Activated CD4-positive, alpha-beta memory T cell treated with anti-CD3 and anti-CD28 coated beads, Interleukin-2, amount 10 ng/mL, durations not matched to agents 7 days and 5 days (primary cell): ENCODE measurements around the gene RNF169. TPM values are rescaled to one million over a fixed set of nuclear protein-coding genes. Genes with fewer than 3 reads are reported as not detected.
"Not testable (repeated sequence)": the region's sequence is repeated elsewhere in the genome, so short reads cannot be mapped to it uniquely, and the experiment has no call there.

Experiments
- CTCF ChIA-PET: fragments of 350-600 bp; sonication (Branson Sonifier 250); formaldehyde crosslinking; loops from one replicate; lab custom pipeline; 2021; ENCODE audit warnings: antibody characterized with exemption, inconsistent platforms; lab: Charles Lee
- POLR2A ChIA-PET: fragments of 350-600 bp; sonication (Branson Sonifier 250); formaldehyde crosslinking; loops from one replicate; lab custom pipeline; 2021; ENCODE audit warnings: antibody characterized with exemption; lab: Charles Lee
- DNase-seq: peaks from one replicate; pipeline ENCODE4 v3.0.0-alpha.2; 2020
- H3K27ac Mint-ChIP-seq: one replicate; pipeline ENCODE4 v1.8.0; 2021; ENCODE audit warnings: mild to moderate bottlenecking, mixed read lengths
- H3K27me3 Mint-ChIP-seq: one replicate; pipeline ENCODE4 v1.8.0; 2021; ENCODE audit warnings: mixed read lengths
- H3K36me3 Mint-ChIP-seq: one replicate; pipeline ENCODE4 v1.8.0; 2021; ENCODE audit warnings: low read depth, mixed read lengths
- H3K4me1 Mint-ChIP-seq: one replicate; pipeline ENCODE4 v1.8.0; 2021; ENCODE audit warnings: mixed read lengths
- H3K4me3 Mint-ChIP-seq: one replicate; pipeline ENCODE4 v1.8.0; 2021; ENCODE audit warnings: mild to moderate bottlenecking, mixed read lengths
- H3K9me3 Mint-ChIP-seq: one replicate; pipeline ENCODE4 v1.8.0; 2021; ENCODE audit warnings: mixed read lengths
- total RNA-seq, 2 experiments: library from RNA; stranded (reverse); gene quantifications; one replicate each; pipeline ENCODE4 v1.2.3, GENCODE V29; 2021

The RNF169 gene
- total RNA-seq, 2 experiments from 2014 or later: 18.6 to 19.1 TPM

DNA sequence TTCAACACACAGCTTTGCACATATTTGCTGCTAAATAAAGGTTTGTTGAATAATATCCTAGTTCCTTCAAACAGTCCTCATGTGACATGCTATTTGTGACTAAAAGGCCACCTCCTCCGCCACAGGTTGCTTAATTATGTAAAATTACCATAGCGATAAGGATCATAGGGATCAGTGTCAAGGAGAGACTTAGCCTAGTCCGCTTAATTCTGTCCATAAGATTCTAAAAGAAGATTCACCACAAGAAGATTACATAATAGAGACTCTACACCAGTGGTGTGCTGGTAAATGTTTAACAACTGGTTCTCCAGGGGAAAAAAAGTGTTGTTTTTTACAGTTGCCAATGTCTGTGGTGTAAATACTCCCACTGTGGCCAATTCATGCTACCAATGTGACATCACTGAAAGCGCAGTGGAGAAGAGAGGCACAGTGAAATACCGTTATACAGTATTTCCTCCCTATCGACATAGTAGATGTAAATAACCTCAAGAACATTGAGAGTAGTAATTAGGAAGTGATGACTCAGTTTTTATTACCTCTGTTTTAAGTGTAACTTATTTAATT lies 13.2 kb upstream of the RNF169 start:
- Mint-ChIP-seq H3K9me3 (no peaks in the 10 kb centered on the region), H3K36me3 (no peaks in the 10 kb centered on the region), H3K4me3 (no peak overlapping the region), H3K4me1 (peaks cover 6% of the 10 kb centered on the region), H3K27me3 (peaks cover 59% of the 10 kb centered on the region), H3K27ac (no peak overlapping the region)
- no peak for DNase-seq
- ChIA-PET POLR2A (interaction anchor here (1.2 kb wide), 1 partner anchor 9 kb away, joined by 4 read pairs; no protein-coding TSS in a partner anchor), CTCF (interaction anchor here (2.1 kb wide), 1 partner anchor 10 kb away, joined by 8 read pairs; no protein-coding TSS in a partner anchor)

DNA sequence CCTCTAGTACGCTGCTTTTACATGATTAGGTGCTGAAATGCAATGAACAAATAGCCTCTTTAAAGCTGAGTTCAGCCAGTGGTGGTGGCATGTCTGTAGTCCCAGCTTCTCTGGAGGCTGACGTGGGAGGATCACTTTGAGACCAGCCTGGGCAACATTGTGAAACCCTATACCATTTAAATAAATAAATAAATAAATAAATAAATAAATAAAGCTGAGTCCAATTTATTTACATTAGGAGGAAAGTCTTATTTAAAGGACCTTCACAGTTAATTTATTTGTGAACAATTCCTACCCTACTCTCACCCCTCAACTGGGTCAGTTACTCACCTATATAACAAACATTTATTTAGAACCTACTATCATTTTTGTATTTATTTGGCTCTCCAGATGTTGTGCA lies 12.6 kb upstream of the RNF169 start:
- POLR2A ChIA-PET: interaction anchor here (1.2 kb wide), 1 partner anchor 10 kb away, joined by 4 read pairs; no protein-coding TSS in a partner anchor

DNA sequence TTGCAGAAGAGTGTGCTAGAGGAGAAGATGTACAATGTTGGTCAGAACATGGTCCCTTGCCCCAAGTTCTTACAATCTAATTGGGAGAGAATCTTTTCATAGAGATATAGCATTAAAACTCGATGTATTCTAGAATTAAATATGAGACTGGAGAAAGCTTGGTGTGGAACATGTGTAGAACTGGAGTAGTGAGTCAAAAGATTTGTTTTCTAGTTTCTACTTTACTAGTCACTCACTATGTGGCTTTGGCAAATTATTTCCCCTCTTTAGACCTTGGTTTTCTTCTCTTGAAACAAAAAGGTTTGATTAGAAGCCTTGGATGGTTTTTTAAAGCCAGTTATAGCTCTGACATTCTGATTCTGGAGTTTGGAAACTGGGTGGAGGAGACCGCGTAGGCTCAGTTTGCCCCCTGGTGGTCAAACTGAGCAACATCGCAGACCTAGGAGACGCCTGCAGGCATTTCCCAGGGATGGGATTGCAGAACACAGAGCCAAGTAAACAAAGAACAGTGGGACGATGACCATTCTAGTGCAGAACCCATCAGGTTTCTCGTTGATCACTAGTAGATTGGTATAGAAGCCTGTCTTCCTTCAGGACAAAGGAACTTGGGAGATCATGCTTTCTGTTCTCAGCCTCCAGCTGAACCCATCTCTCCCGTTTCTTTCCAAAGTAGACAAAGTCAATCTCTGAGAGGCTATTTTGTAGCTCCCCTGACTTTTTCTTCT lies 8.9 kb upstream of the RNF169 start:
- DNase-seq: peak; percentile 44

More for the DNA sequence above, 12.6 kb upstream of the RNF169 start:
- DNase-seq: no peak
- CTCF ChIA-PET: no interaction called here
- peaks cover 54% of the 10 kb centered on the region for H3K27me3 Mint-ChIP-seq
- peaks cover 3% of the 10 kb centered on the region for H3K4me1 Mint-ChIP-seq
- no peak overlapping the region for H3K4me3 Mint-ChIP-seq
- H3K36me3 Mint-ChIP-seq: no peaks in the 10 kb centered on the region
- no peaks in the 10 kb centered on the region for H3K9me3 Mint-ChIP-seq
- H3K27ac Mint-ChIP-seq: no peak overlapping the region

DNA sequence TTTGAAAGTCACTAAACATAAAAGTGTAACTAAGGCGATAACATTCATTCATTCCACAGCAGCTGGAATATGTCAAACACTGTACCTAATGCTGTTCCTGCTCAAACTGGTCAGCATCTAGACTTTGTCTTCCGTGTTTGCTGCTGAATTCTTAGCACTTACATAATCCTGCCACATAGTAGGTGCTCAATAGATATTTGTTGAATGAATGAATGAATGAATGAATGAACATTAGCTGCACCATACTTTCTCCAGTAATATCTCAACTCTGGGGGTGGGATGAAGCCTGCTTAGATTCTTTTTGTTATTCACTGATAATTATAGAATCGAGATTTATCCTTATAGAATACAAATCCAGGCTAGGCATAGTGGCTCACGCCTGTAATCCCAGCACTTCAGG lies 6.6 kb upstream of the RNF169 start:
- peaks cover 3% of the 10 kb centered on the region for H3K4me1 Mint-ChIP-seq
- H3K4me3 Mint-ChIP-seq: no peak overlapping the region
- H3K27ac Mint-ChIP-seq: no peak overlapping the region
- ChIA-PET CTCF (interaction anchor here (0.7 to 4.4 kb wide), 4 partner anchors 8 to 289 kb away, joined by 3 to 34 read pairs (median 4); no protein-coding TSS in a partner anchor), POLR2A (no interaction called here)
- no peaks in the 10 kb centered on the region for H3K9me3 Mint-ChIP-seq
- H3K36me3 Mint-ChIP-seq: no peaks in the 10 kb centered on the region
- H3K27me3 Mint-ChIP-seq: peaks cover 23% of the 10 kb centered on the region
- no peak for DNase-seq

More for the DNA sequence above, 8.9 kb upstream of the RNF169 start:
- CTCF ChIA-PET: interaction anchor here (0.6 to 4.4 kb wide), 16 partner anchors 9 to 249 kb away, joined by 3 to 34 read pairs (median 4); partner anchors contain the start of genes LIPT2, NEU3, POLD3 and RNF169
- Mint-ChIP-seq H3K36me3 (no peaks in the 10 kb centered on the region), H3K4me3 (no peak overlapping the region), H3K4me1 (peaks cover 3% of the 10 kb centered on the region), H3K9me3 (no peaks in the 10 kb centered on the region), H3K27me3 (peaks cover 35% of the 10 kb centered on the region), H3K27ac (no peak overlapping the region)
- POLR2A ChIA-PET: interaction anchor here (1.1 kb wide), 1 partner anchor 246 kb away, joined by 3 read pairs; the partner anchor contains the start of gene LIPT2

DNA sequence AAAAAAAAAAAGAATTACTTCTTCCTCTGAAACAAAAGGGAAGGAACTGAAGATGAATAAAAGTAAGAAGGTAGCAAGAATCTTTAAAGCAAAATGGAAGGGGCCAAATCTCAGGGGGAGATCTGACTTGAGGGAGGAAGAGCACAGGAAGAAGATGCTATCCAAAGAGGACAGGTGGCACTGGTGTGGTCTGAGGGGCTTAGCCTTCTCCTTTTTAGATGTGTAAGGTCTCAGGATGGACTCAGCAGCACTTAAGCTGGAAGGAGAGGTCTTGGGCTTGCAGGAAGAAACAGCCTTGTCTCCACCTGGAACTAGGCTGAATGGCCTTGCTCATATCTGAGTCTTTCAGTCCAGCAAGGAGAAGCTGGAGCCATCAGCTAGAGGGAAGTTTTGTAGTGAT lies 5.0 kb upstream of the RNF169 start:
- no peaks in the 10 kb centered on the region for H3K9me3 Mint-ChIP-seq
- H3K4me1 Mint-ChIP-seq: peaks cover 14% of the 10 kb centered on the region
- ChIA-PET CTCF (interaction anchor here (1.1 to 1.6 kb wide), 2 partner anchors 18 to 41 kb away, joined by 5 to 6 read pairs; no protein-coding TSS in a partner anchor), POLR2A (no interaction called here)
- H3K36me3 Mint-ChIP-seq: no peaks in the 10 kb centered on the region
- no peak overlapping the region for H3K4me3 Mint-ChIP-seq
- peaks cover 16% of the 10 kb centered on the region for H3K27me3 Mint-ChIP-seq
- no peak overlapping the region for H3K27ac Mint-ChIP-seq
- DNase-seq: no peak

DNA sequence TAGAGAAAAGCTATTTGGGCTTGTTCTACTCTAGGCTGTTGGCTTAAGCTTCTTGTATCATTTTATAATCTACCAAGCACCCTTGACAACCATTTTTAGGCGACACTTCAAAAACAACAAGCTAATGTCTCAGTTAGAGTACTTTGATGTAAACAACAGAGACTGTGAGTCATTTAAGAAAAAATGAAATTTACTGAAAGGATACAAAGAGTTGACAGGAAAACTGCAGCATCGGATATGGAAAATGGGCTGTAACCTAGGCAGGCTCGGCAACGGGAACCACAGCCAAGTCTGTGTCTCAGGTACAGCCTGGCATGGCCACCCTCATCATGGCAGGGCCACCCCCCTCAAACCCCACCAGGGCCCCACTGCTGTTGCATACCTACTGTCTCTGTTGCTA lies 4.4 kb upstream of the RNF169 start:
- H3K4me1 Mint-ChIP-seq: peaks cover 14% of the 10 kb centered on the region
- no peaks in the 10 kb centered on the region for H3K36me3 Mint-ChIP-seq
- H3K27me3 Mint-ChIP-seq: peaks cover 11% of the 10 kb centered on the region
- ChIA-PET CTCF (interaction anchor here (1.1 to 1.6 kb wide), 2 partner anchors 18 to 42 kb away, joined by 5 to 6 read pairs; no protein-coding TSS in a partner anchor), POLR2A (interaction anchor here (0.6 kb wide), 1 partner anchor 80 kb away, joined by 3 read pairs; no protein-coding TSS in a partner anchor)
- no peak for DNase-seq
- H3K27ac Mint-ChIP-seq: no peak overlapping the region
- no peaks in the 10 kb centered on the region for H3K9me3 Mint-ChIP-seq
- H3K4me3 Mint-ChIP-seq: no peak overlapping the region

DNA sequence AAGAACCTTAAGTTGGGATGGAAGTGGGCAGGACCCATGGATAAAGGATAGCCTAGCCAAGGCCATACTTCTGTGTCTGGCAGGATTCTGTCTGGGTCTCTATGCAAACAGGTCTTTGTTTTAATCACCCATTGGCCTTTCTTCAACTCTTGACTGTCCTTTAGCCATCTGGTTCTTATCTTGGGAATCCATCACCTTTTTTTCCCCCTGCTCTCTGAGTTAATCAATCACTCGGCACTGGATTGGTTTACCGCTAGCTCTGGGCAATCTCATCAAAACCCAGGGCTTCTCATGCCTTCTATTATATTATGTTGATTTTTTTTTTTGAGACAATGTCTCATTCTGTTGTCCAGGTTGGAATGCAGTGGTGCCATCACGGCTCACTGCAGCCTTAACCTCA lies 1.8 kb upstream of the RNF169 start:
- H3K4me3 Mint-ChIP-seq: no peak overlapping the region
- no peaks in the 10 kb centered on the region for H3K9me3 Mint-ChIP-seq
- peaks cover 4% of the 10 kb centered on the region for H3K27me3 Mint-ChIP-seq
- CTCF ChIA-PET: interaction anchor here (1.9 kb wide), 1 partner anchor 21 kb away, joined by 6 read pairs; no protein-coding TSS in a partner anchor
- no peak for DNase-seq
- peaks cover 27% of the 10 kb centered on the region for H3K4me1 Mint-ChIP-seq
- no peak overlapping the region for H3K27ac Mint-ChIP-seq
- POLR2A ChIA-PET: no interaction called here
- H3K36me3 Mint-ChIP-seq: peaks cover 10% of the 10 kb centered on the region

DNA sequence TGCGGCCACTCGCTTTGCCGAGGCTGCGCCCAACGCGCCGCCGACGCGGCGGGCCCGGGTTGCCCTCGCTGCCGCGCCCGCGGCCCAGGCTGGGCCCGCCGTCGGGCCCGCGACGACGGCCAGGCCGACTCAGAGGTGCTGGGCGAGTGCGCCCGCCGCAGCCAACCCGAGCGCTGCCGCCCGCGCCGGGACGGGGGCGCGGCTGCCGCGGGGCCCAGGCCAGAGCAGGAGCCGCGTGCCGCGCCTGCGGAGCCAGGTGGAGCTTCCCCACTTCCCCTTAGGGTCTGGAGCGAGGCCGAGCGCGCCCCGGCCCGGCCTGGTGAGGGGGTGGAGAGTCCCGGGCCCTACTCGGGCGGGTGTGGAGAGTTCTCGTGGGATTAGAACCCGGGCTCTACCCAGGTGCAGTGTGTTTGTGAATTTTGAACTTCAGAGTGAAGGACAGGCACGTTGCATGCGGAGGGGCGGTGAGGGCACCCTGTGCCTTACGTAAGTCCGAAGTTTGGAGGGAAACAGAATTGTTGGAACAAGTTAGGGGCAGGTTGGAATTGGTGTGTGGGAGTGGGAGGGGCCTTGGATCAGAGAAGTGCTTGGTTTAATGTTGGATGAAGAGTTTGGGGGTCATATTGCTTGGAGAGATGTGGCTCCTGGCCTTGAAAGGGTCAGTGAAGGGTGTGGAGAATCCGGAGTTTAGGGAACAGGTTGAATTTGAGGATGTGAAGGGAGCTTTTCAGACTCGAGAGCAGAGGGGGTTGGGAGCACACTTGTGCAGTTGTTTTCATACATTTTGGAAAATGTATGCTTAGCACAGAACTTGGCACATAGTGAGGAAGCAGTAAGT lies 697 bp downstream of the RNF169 start:
- Mint-ChIP-seq H3K9me3 (no peaks in the 10 kb centered on the region), H3K4me1 (peaks cover 32% of the 10 kb centered on the region), H3K27ac (peak overlapping the region; percentile 76), H3K27me3 (no peaks in the 10 kb centered on the region), H3K36me3 (peaks cover 13% of the 10 kb centered on the region), H3K4me3 (peak overlapping the region; percentile 85)
- peak; percentile 56 for DNase-seq
- CTCF ChIA-PET: interaction anchor here (0.8 to 2.0 kb wide), 3 partner anchors 8 to 10 kb away, joined by 3 to 9 read pairs (median 7); no protein-coding TSS in a partner anchor
- POLR2A ChIA-PET: interaction anchor here (0.6 to 1.2 kb wide), 5 partner anchors 17 to 199 kb away, joined by 3 to 4 read pairs (median 3); partner anchors contain the start of genes SPCS2 and XRRA1

DNA sequence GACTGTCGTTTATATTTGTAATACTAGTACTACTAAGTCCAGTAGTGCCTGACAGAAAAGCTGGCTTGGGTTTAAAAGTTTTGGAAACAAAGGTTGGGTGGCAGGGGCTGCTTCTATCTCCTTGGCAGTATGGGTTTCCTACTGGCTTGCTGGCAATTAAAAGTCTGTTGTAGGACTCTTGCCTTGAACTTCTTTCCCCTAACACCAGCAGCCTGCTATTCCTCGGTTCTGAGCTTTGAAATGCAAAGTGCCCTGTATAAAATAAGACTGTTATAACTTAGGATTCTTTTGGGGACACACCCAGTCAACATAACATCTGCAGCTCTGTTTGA lies 1.3 kb downstream of the RNF169 start:
- Mint-ChIP-seq H3K4me1 (peaks cover 37% of the 10 kb centered on the region), H3K9me3 (no peaks in the 10 kb centered on the region), H3K4me3 (peak overlapping the region; percentile 85), H3K36me3 (peaks cover 15% of the 10 kb centered on the region), H3K27me3 (no peaks in the 10 kb centered on the region), H3K27ac (peak overlapping the region; percentile 76)
- ChIA-PET CTCF (interaction anchor here (0.8 to 1.0 kb wide), 2 partner anchors 9 to 10 kb away, joined by 3 to 7 read pairs; no protein-coding TSS in a partner anchor), POLR2A (interaction anchor here (0.7 to 1.2 kb wide), 4 partner anchors 33 to 199 kb away, joined by 3 read pairs; partner anchors contain the start of genes SPCS2 and XRRA1)
- no peak for DNase-seq

DNA sequence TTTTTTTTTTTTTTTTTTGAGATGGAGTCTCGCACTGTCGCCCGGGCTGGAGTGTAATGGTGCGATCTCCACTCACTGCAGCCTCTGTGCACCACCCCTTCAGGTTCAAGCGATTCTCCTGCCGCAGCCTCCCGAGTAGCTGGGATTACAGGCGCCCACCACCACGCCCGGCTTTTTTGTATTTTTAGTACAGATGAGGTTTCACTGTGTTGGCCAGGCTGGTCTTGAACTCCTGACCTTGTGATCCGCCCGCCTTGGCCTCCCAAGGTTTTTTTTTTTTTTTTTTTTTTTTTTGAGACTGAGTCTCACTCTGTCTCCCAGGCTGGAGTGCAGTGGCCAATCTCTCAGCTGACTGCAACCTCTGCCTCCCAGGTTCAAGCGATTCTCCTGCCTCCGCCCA lies 1.9 kb downstream of the RNF169 start:
- H3K27me3 Mint-ChIP-seq, H3K4me3 Mint-ChIP-seq, DNase-seq, H3K9me3 Mint-ChIP-seq, H3K27ac Mint-ChIP-seq: not testable (repeated sequence)
- Mint-ChIP-seq H3K36me3 (peaks cover 18% of the 10 kb centered on the region), H3K4me1 (peaks cover 43% of the 10 kb centered on the region)
- ChIA-PET POLR2A (interaction anchor here (1.2 kb wide), 2 partner anchors 158 to 198 kb away, joined by 3 read pairs; partner anchors contain the start of genes SPCS2 and XRRA1), CTCF (interaction anchor here (0.8 to 1.1 kb wide), 3 partner anchors 9 to 11 kb away, joined by 3 to 7 read pairs (median 5); no protein-coding TSS in a partner anchor)

DNA sequence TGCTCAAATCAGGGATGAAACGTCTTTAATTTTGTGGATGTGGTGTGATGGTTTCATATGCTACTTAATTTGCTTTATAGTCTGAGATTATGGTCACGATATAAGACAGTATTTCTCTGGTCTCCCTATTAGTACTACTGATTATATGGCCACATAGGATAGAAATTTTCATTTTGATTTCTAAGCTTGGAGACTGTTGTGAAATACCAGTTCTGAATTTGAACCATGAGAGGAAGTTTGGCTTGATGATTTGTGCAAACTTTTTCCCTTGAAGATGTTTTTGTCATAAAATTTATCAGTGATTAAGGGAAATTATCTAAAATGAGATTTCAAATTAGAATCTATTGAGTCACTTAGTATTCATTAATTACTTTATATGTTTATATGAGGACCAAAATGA lies 2.7 kb downstream of the RNF169 start:
- Mint-ChIP-seq H3K27ac (no peak overlapping the region), H3K4me3 (no peak overlapping the region), H3K4me1 (peaks cover 45% of the 10 kb centered on the region), H3K9me3 (peaks cover under 1% of the 10 kb centered on the region), H3K36me3 (peaks cover 21% of the 10 kb centered on the region), H3K27me3 (no peaks in the 10 kb centered on the region)
- ChIA-PET CTCF (interaction anchor here (1.1 kb wide), 1 partner anchor 12 kb away, joined by 5 read pairs; no protein-coding TSS in a partner anchor), POLR2A (no interaction called here)
- DNase-seq: no peak
